Endothelial cell of umbilical vein (primary cell): ENCODE results near the gene ACKR3. TPM values are rescaled to one million over a fixed set of nuclear protein-coding genes. Genes with fewer than 3 reads are reported as not detected.

Source experiments
- BruUV-seq: library from RNA; stranded (reverse); fragments of 400-500 nt; replicated peaks from 2 replicates; lab custom pipeline; 2021; lab: Mats Ljungman, UMichigan
- CTCF ChIA-PET: fragments of 300-600, 350-600 bp; sonication (Branson Sonifier 250); formaldehyde crosslinking; loops from one replicate; lab custom pipeline; 2021; ENCODE audit warnings: antibody characterized with exemption, inconsistent platforms; lab: Charles Lee
- POLR2A ChIA-PET: fragments of 300-600, 350-600 bp; sonication (Branson Sonifier 250); formaldehyde crosslinking; loops from one replicate; lab custom pipeline; 2021; ENCODE audit warnings: antibody characterized with exemption, inconsistent platforms; lab: Charles Lee
- DNase-seq: peaks from one replicate; pipeline ENCODE4 v3.0.0-alpha.2; 2011; ENCODE audit warnings: low read depth, low spot score
- FAIRE-seq: peaks from 2 replicates; lab custom pipeline; 2011; peaks lifted over from hg19 to GRCh38; lab: Jason Lieb, UNC
- H2AFZ ChIP-seq: 2 replicates; pipeline ENCODE4 v1.6.0; 2012; ENCODE audit warnings: low read depth, low read length, control low read depth, inconsistent platforms
- H3K27ac ChIP-seq: 2 replicates; pipeline ENCODE4 v1.5.1; 2011; ENCODE audit warnings: low read depth, mild to moderate bottlenecking, control low read depth, low read length, moderate library complexity; ENCODE audit not compliant: insufficient read depth
- H3K27me3 ChIP-seq, 2 experiments: 2 replicates each; pipeline versions ENCODE4 v1.6.0 to v1.6.1; 2011; ENCODE audit warnings: low read length in 2 of 2, mixed read lengths in 1 of 2; ENCODE audit not compliant: control insufficient read depth in 2 of 2, insufficient read depth in 2 of 2
- H3K36me3 ChIP-seq, 2 experiments: 2 replicates in 1 of 2; 3 replicates in 1 of 2; pipeline ENCODE4 v1.5.1; 2011; ENCODE audit warnings: low read length in 2 of 2, mild to moderate bottlenecking in 1 of 2, moderate library complexity in 1 of 2; ENCODE audit not compliant: control insufficient read depth in 2 of 2, insufficient read depth in 2 of 2; ENCODE audit errors: extremely low read depth in 1 of 2
- H3K4me1 ChIP-seq: 3 replicates; pipeline ENCODE4 v1.5.1; 2011; ENCODE audit warnings: mild to moderate bottlenecking, low read length; ENCODE audit not compliant: control insufficient read depth, insufficient read depth; ENCODE audit errors: extremely low read depth
- H3K4me2 ChIP-seq: 2 replicates; pipeline ENCODE4 v1.6.1; 2011; ENCODE audit warnings: low read length, control low read depth, mixed read lengths; ENCODE audit not compliant: insufficient read depth
- H3K4me3 ChIP-seq, 3 experiments: fragments of 200-600 bp in 1 of 3; sonication (generic), shearing (Covaris generic) in 1 of 3; replicated peaks in 1 of 3; 2 replicates each; pipeline ENCODE4 v1.5.1; 2011 to 2016; ENCODE audit warnings: control low read depth in 3 of 3, low read length in 3 of 3, mild to moderate bottlenecking in 2 of 3, inconsistent platforms in 1 of 3, low read depth in 1 of 3, moderate library complexity in 1 of 3; ENCODE audit not compliant: insufficient read depth in 1 of 3
- H3K79me2 ChIP-seq: 2 replicates; pipeline ENCODE4 v1.6.0; 2012; ENCODE audit warnings: low read length, inconsistent platforms; ENCODE audit not compliant: control insufficient read depth, insufficient read depth
- H3K9ac ChIP-seq: replicated peaks from 2 replicates; pipeline ENCODE3; 2011; ENCODE audit warnings: low read length, control low read depth; ENCODE audit not compliant: insufficient read depth; ENCODE audit errors: extremely low read depth
- H3K9me1 ChIP-seq: replicated peaks from 3 replicates; pipeline ENCODE4 v1.6.0; 2011; ENCODE audit warnings: mild to moderate bottlenecking, low read length; ENCODE audit not compliant: control insufficient read depth, insufficient read depth; ENCODE audit errors: extremely low read depth
- H3K9me3 ChIP-seq: replicated peaks from 2 replicates; pipeline ENCODE4 v1.5.1; 2012; ENCODE audit warnings: low read length, inconsistent platforms; ENCODE audit not compliant: control insufficient read depth, insufficient read depth
- H4K20me1 ChIP-seq: replicated peaks from 2 replicates; pipeline ENCODE3; 2011; ENCODE audit warnings: mild to moderate bottlenecking, low read length; ENCODE audit not compliant: control insufficient read depth, insufficient read depth; ENCODE audit errors: extremely low read depth
- CTCF ChIP-seq, 2 donors: IDR thresholded peaks; 1 replicate in 1 of 2; 2 replicates in 1 of 2; pipeline ENCODE4 v1.5.1; 2011; ENCODE audit warnings: low read length in 2 of 2, mild to moderate bottlenecking in 2 of 2, moderate library complexity in 2 of 2, control low read depth in 1 of 2, inconsistent platforms in 1 of 2, low read depth in 1 of 2; ENCODE audit not compliant: insufficient read depth in 1 of 2; ENCODE audit errors: extremely low read depth in 1 of 2
- EZH2 ChIP-seq: IDR thresholded peaks from 2 replicates; pipeline ENCODE4 v1.6.1; 2012; ENCODE audit warnings: borderline replicate concordance, low read depth, mild to moderate bottlenecking, moderate library complexity, low read length, inconsistent platforms; ENCODE audit not compliant: severe bottlenecking
- FOS ChIP-seq: IDR thresholded peaks from 2 replicates; pipeline ENCODE4 v1.6.1; 2011; ENCODE audit warnings: mild to moderate bottlenecking, low read length, moderate library complexity, borderline replicate concordance; ENCODE audit not compliant: insufficient read depth
- GATA2 ChIP-seq: IDR thresholded peaks from 2 replicates; pipeline ENCODE4 v1.7.0; 2011; ENCODE audit warnings: low read depth, mild to moderate bottlenecking, moderate library complexity, mixed read lengths, low read length; ENCODE audit not compliant: insufficient read length, insufficient read depth
- JUN ChIP-seq: IDR thresholded peaks from 2 replicates; pipeline ENCODE4 v1.6.1; 2011; ENCODE audit warnings: borderline replicate concordance, low read depth; ENCODE audit not compliant: insufficient read length, insufficient read depth
- MAX ChIP-seq: IDR thresholded peaks from 2 replicates; pipeline ENCODE4 v1.6.1; 2011; ENCODE audit not compliant: insufficient read depth, insufficient read length
- MYC ChIP-seq: IDR thresholded peaks from one replicate; pipeline ENCODE4 v1.6.1; 2011; ENCODE audit warnings: mild to moderate bottlenecking, low read depth, low read length
- POLR2A ChIP-seq: IDR thresholded peaks from 2 replicates; pipeline ENCODE4 v1.6.1; 2012; ENCODE audit warnings: low read depth, mild to moderate bottlenecking, control low read depth, low read length
- POLR2AphosphoS5 ChIP-seq: IDR thresholded peaks from 2 replicates; pipeline ENCODE4 v1.6.1; 2012; ENCODE audit warnings: low read depth, mild to moderate bottlenecking, control low read depth, low read length, moderate library complexity; ENCODE audit not compliant: insufficient read depth
- dilution Hi-C: fragments of 300-500 bp; cut with MboI; formaldehyde crosslinking; loops from one replicate; pipeline ENCODE4 v1.15.0; 2019; ENCODE audit warnings: low sequenced_read_pairs; ENCODE audit not compliant: extremely low pct_ligation_motif_present
- intact Hi-C: fragments of 100-400 bp; cut with micrococcal nuclease; formaldehyde crosslinking; loops from one replicate; pipeline ENCODE4 v1.10.0; 2022
- polyA plus RNA-seq, 4 experiments: library from polyadenylated mRNA; depleted of rRNA in 3 of 4; stranded (reverse) in 3 of 4; unstranded in 1 of 4; fragments of >200 nt; gene quantifications; 2 replicates each; pipeline versions ENCODE4 v1.2.1 to v1.2.3, GENCODE V29; 2011 to 2012; ENCODE audit warnings: missing spikeins in 1 of 4
- total RNA-seq: library from RNA; stranded (reverse); gene quantifications from 2 replicates; pipeline ENCODE4 v1.2.3, GENCODE V29; 2021

Gene ACKR3
- total and polyA plus RNA-seq, 2 donors (not counting 3 experiments of a cell fraction or from before 2014, with no cell fraction given), result 31.1 to 428 TPM

GRCh38 chr2:236566596-236566995, 3.0 kb upstream of the ACKR3 start:
- POLR2A ChIA-PET, result no interaction called here
- peaks cover 27% of the 10 kb centered on the region for H3K4me1 ChIP-seq
- peaks cover 8% of the 10 kb centered on the region for H3K79me2 ChIP-seq
- no peak overlapping the region for H3K9ac ChIP-seq
- no peak for TF ChIP-seq POLR2AphosphoS5
- no peak for TF ChIP-seq JUN
- TF ChIP-seq CTCF (IDR thresholded peaks at IDR 0.05; ENCODE audit: extremely low read depth in 1 of 2, insufficient read depth in 1 of 2, low read depth in 1 of 2, low read length in 2 of 2), result no peak
- TF ChIP-seq MAX, result no peak
- TF ChIP-seq FOS, result no peak
- no peak for TF ChIP-seq EZH2
- TF ChIP-seq MYC, result no peak
- no peak for TF ChIP-seq GATA2
- TF ChIP-seq POLR2A, result no peak
- CTCF ChIA-PET, result interaction anchor here (1.5 kb wide), 1 partner anchor 461 kb away, joined by 4 read pairs; no protein-coding TSS in a partner anchor
- no peak overlapping the region for H2AFZ ChIP-seq
- BruUV-seq, result no TSS peak
- H3K4me3 ChIP-seq, result no peak overlapping the region
- intact Hi-C loops, result no loop called here
- no peak for FAIRE-seq
- H3K27me3 ChIP-seq, result no peaks in the 10 kb centered on the region
- H3K27ac ChIP-seq, result no peak overlapping the region
- dilution Hi-C loops, result no loop called here
- no peaks in the 10 kb centered on the region for H4K20me1 ChIP-seq
- no peaks in the 10 kb centered on the region for H3K9me1 ChIP-seq
- H3K9me3 ChIP-seq, result no peaks in the 10 kb centered on the region
- DNase-seq, result no peak
- no peaks in the 10 kb centered on the region for H3K36me3 ChIP-seq
- H3K4me2 ChIP-seq, result no peak overlapping the region
